ENCODE measurements around the gene CYP39A1.

The CYP39A1 gene

DNA sequence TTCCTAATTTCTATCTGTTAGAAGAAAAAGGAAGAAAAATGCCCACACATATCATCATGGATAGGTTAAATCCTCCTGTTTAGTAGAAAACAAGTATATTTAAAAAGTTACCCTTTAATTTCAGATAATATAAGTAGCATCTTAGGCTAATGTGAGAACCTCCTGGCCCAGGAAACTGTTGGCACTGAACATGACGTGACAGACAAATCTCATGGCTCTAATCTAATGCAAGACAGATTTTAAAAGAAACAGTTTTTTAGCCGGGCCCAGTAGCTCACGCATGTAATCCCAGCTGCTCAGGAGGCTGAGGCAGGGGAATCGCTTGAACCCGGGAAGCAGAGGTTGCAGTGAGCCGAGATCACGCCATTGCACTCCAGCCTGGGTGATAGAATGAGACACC, 22.9 kb downstream of the CYP39A1 start:
- Mint-ChIP-seq H3K36me3 (ENCODE audit: low read depth) (no peaks in the 10 kb centered on the region), H3K4me3 (no peak overlapping the region), H3K27ac (no peak overlapping the region), H3K9me3 (no peaks in the 10 kb centered on the region), H3K27me3 (ENCODE audit: low read depth) (peaks cover 10% of the 10 kb centered on the region), H3K4me1 (ENCODE audit: low read depth) (peaks cover 4% of the 10 kb centered on the region)

DNA sequence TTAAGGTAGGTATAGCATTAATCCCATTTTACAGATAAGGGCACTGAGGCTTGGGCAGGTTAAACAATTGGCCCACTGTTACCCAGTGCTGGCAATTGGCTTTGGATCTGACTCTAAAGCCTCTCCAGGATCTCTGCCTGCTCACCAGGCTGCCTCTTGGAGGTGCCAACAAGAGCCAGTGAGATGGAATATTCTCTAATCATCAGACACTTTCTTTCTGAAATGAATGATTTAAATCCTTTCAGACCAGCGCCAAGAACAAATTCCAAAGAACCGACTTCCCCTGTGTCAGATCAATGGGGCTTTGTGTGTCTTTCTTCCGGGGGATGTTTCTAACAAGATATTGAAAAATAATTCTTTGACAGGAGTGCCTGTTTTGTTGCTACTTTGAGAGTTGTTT, 23.6 kb downstream of the CYP39A1 start:
- Mint-ChIP-seq H3K4me1 (ENCODE audit: low read depth) (peaks cover 4% of the 10 kb centered on the region), H3K4me3 (no peak overlapping the region), H3K9me3 (no peaks in the 10 kb centered on the region), H3K27me3 (ENCODE audit: low read depth) (peaks cover 10% of the 10 kb centered on the region), H3K27ac (no peak overlapping the region), H3K36me3 (ENCODE audit: low read depth) (no peaks in the 10 kb centered on the region)

DNA sequence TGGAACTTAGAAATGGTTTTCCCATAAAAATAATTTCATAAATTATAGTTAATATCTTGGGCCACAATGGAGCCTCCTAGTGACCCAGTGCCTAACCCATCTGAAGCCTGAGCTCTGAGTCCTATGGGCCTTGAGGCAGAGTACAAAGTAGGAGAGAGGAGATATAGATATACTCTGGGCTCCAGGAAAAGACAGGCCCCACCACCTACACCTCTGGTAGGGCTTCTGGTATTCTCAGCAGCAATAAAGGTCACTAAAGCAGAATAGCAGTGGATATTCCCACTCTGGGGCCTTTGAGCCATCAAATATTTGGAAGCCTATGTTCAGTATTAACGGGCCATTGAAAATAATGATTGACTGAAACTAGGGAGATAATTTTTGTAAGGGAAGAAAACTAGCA, 24.1 kb downstream of the CYP39A1 start:
- no peaks in the 10 kb centered on the region for H3K9me3 Mint-ChIP-seq
- H3K4me3 Mint-ChIP-seq: no peak overlapping the region
- no peak overlapping the region for H3K27ac Mint-ChIP-seq
- H3K4me1 Mint-ChIP-seq (ENCODE audit: low read depth): peaks cover 4% of the 10 kb centered on the region
- H3K36me3 Mint-ChIP-seq (ENCODE audit: low read depth): no peaks in the 10 kb centered on the region
- peaks cover 10% of the 10 kb centered on the region for H3K27me3 Mint-ChIP-seq (ENCODE audit: low read depth)

DNA sequence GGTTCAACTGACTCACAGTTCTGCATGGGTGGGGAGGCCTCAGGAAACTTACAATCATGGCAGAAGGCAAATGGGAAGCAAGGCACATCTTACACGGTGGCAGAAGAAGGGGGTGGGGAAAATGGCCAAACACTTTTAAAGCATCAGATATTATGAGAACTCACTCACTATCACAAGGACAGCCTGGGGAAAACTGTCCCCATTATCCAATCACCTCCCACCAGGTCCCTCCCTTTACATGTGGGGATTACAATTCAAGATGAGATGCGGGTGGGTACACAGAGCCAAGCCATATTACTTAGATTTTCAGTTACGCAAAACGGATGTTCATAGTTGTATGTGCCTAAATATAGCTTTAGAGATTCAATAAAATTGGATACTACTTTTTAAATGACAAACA, 25.6 kb downstream of the CYP39A1 start:
- Mint-ChIP-seq H3K4me1 (ENCODE audit: low read depth) (peaks cover 4% of the 10 kb centered on the region), H3K36me3 (ENCODE audit: low read depth) (no peaks in the 10 kb centered on the region), H3K27me3 (ENCODE audit: low read depth) (peaks cover 14% of the 10 kb centered on the region), H3K4me3 (no peak overlapping the region), H3K9me3 (no peaks in the 10 kb centered on the region), H3K27ac (no peak overlapping the region)

DNA sequence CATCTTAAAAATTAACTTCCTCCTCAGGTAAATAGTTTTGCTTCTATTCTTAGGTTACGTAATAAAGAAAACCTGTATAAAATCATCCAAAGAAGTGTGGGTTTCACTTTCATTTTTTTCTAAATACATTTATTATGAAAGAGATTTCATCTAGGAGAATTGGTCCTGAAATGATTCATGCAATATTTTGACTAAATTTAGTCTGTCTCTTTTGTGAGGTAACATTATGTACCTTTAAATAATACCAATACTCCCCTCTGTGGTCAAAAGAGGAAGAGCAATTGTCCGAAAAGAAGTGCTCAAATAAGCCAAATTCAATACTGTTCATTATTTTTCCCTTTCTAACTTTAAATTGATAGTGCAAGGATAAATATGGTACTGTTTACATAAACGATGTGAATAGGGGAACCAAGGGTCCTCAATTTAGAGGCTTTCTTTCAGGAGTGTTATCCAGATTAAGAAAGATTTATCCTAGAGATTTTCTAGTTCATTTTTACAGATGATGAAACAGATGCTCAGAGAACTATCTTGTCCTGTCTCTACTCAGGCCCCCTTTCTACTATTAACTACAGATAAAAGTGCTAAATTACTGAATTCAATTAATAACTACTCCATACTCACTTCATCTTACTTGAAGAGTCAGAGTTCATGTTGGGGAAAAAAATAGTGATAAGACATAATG, 26.2 kb downstream of the CYP39A1 start:
- Mint-ChIP-seq H3K4me1 (ENCODE audit: low read depth) (peaks cover 4% of the 10 kb centered on the region), H3K9me3 (no peaks in the 10 kb centered on the region), H3K27me3 (ENCODE audit: low read depth) (peaks cover 14% of the 10 kb centered on the region), H3K4me3 (no peak overlapping the region), H3K27ac (no peak overlapping the region), H3K36me3 (ENCODE audit: low read depth) (no peaks in the 10 kb centered on the region)

DNA sequence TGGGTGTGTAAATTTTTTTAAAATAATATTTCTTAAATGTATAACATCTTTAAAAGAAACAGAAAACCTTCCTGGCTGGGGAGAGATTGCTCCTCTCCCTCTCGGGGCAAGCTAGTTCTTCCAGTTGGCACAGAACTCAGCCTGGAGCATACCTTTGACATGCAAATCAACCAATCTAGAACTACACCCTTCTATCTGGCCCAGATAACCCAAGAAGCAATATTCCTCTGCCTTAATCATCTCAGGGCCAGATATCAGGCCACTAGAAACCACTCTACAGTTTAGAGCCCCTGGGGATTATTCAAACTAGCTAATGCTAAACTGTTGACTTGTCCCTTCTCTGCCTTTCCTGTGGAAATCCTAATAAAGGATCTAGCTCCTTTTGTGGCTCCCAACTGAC, 33.9 kb downstream of the CYP39A1 start:
- Mint-ChIP-seq H3K36me3 (ENCODE audit: low read depth) (no peaks in the 10 kb centered on the region), H3K4me3 (no peak overlapping the region), H3K27ac (no peak overlapping the region), H3K27me3 (ENCODE audit: low read depth) (peaks cover 5% of the 10 kb centered on the region), H3K9me3 (no peaks in the 10 kb centered on the region), H3K4me1 (ENCODE audit: low read depth) (no peaks in the 10 kb centered on the region)

DNA sequence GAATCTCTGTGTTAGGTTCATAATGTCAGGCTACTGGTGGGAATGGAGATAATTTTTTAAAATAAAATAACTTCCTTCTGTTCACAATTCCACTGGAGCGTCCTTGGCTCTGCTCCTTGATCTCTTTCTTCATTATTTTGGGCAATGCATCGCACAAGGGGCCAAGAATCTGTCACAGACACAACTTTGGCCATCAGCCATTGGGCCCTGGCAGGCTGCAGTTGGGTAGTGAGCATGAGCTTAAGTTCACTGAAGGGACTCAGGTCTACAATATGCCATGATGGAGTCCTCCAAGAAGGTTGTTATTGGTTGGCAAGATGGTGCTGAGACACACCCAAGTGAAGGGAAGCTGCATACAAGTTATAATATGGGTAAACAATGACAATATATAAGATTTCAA, 40.0 kb downstream of the CYP39A1 start:
- Mint-ChIP-seq H3K4me1 (ENCODE audit: low read depth) (no peaks in the 10 kb centered on the region), H3K36me3 (ENCODE audit: low read depth) (no peaks in the 10 kb centered on the region), H3K27ac (no peak overlapping the region), H3K4me3 (no peak overlapping the region), H3K27me3 (ENCODE audit: low read depth) (peaks cover 3% of the 10 kb centered on the region), H3K9me3 (no peaks in the 10 kb centered on the region)

DNA sequence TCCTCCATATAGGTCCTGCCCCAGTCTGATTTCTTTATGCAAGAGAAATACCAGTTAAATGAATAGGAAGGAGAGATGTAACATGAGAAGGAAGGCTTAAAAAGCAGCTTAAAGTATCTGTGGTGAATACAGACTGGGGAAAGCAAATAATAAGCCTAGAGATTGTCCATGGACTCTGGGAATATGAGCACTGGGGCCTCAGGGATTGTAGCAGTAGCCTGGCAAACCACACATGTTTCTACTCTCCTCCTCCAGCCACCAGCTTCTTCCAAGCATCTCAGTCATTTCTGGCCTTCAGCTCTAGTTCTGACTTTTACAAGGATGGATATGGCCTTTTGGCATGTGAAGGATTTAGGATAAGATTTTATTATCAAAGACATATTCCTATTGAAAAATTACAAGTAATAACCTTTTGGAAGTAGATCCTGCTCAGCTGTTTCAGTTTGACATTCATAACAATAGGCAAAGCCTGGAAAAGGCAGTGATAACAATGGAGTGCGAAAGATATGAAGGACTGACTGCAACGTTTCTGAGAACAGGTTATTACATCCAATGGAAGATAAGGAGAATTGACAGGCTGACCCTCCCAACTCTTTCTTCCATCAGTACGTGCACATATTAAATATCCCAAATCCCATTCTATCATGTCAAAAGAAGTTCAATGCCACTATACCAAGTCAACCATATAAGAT, 41.6 kb downstream of the CYP39A1 start:
- Mint-ChIP-seq H3K9me3 (no peaks in the 10 kb centered on the region), H3K4me1 (ENCODE audit: low read depth) (no peaks in the 10 kb centered on the region), H3K27ac (no peak overlapping the region), H3K27me3 (ENCODE audit: low read depth) (peaks cover 3% of the 10 kb centered on the region), H3K4me3 (no peak overlapping the region), H3K36me3 (ENCODE audit: low read depth) (no peaks in the 10 kb centered on the region)

DNA sequence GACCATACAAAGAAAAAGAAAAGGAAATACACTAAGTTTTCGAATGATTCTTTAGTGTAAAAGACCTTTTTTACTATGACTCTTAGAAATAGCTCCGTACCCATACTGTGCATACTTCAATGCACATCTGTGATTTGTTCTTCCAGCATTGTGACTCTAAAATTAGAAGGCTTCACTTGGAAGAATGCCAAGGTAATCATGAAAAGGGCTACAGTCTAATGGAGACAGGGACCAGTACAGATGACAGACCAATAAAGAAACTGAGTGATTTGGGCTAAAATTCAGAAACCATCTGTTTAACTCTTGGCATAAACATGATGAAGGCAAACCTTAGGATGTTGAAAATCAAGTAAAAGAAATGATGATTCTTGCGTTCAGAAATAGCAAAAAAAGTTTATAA, 46.3 kb downstream of the CYP39A1 start:
- Mint-ChIP-seq H3K36me3 (ENCODE audit: low read depth) (no peaks in the 10 kb centered on the region), H3K4me1 (ENCODE audit: low read depth) (no peaks in the 10 kb centered on the region), H3K27ac (no peak overlapping the region), H3K4me3 (no peak overlapping the region), H3K27me3 (ENCODE audit: low read depth) (peaks cover 4% of the 10 kb centered on the region), H3K9me3 (no peaks in the 10 kb centered on the region)

DNA sequence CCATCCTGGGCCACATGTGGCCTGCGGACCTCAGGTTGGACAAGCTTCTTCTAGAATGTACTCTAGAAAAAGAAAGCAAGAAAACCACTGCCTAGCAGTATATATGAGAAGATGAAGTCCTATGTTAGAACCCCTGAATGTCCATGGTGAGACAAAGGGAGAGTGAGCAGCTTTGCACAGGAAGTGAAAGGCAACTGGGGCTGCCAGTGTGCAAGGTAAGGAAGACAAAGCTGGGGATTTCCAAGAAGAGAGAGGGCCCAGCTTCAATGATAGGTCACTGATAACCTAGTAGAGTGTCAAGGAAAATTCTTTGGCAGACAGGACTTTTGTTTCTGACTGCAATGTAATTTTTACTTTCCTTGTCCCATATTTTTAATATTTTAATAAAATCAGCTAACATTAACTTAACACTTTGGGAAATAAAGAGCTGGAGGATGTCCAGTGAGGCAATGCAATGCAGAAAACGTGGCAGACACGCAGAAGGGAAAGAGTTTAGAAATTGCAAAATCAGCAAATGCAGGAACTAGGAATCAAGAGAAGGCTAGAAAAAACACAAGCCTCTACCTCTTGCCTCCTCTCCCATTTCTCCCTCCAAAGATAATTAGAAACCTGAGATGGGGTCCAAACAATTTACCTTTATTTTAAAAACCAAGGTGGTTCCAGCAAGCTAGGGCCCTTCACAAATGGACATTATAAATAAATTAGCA, 47.4 kb downstream of the CYP39A1 start:
- Mint-ChIP-seq H3K4me1 (ENCODE audit: low read depth) (no peaks in the 10 kb centered on the region), H3K27ac (no peak overlapping the region), H3K9me3 (no peaks in the 10 kb centered on the region), H3K27me3 (ENCODE audit: low read depth) (peaks cover 4% of the 10 kb centered on the region), H3K36me3 (ENCODE audit: low read depth) (no peaks in the 10 kb centered on the region), H3K4me3 (no peak overlapping the region)

DNA sequence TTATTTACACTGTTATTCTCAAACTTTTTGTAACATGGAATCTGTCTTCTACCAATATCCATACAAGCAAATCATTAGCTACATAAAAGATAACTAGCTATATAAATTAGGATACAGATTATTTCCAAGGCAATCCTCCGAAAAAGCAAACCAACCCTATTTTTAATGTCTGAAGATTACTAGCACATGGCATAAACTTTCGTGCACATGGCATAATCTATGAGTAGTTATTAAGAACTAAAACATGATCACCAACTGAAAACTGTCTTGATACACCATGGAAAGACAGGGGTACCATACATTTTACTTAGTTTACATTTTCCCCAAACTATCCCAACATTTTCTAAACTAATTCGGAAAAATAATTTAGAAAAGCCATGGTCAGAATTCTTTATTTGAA, 54.4 kb downstream of the CYP39A1 start:
- Mint-ChIP-seq H3K4me3 (no peak overlapping the region), H3K27ac (no peak overlapping the region), H3K36me3 (ENCODE audit: low read depth) (no peaks in the 10 kb centered on the region), H3K9me3 (no peaks in the 10 kb centered on the region), H3K4me1 (ENCODE audit: low read depth) (no peaks in the 10 kb centered on the region), H3K27me3 (ENCODE audit: low read depth) (no peaks in the 10 kb centered on the region)

DNA sequence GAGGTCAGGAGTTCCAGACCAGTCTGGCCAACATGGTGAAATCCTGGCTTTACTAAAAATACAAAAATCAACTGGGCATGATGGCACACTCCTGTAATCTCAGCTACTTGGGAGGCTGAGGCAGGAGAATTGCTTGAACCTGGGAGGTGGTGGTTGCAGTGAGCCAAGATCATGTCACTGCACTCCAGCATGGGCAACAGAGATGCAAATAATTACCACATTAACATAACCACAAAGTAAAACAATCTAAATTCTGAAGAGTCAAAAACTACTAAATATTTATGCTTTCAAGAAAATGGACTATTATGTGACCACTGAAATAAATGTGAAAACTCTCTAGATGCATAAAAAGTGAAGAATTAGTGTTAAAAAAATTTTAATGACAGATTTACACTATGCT, 59.9 kb downstream of the CYP39A1 start:
- Mint-ChIP-seq H3K36me3 (ENCODE audit: low read depth) (no peaks in the 10 kb centered on the region), H3K4me3 (no peak overlapping the region), H3K27me3 (ENCODE audit: low read depth) (no peaks in the 10 kb centered on the region), H3K9me3 (no peaks in the 10 kb centered on the region), H3K27ac (no peak overlapping the region), H3K4me1 (ENCODE audit: low read depth) (no peaks in the 10 kb centered on the region)

DNA sequence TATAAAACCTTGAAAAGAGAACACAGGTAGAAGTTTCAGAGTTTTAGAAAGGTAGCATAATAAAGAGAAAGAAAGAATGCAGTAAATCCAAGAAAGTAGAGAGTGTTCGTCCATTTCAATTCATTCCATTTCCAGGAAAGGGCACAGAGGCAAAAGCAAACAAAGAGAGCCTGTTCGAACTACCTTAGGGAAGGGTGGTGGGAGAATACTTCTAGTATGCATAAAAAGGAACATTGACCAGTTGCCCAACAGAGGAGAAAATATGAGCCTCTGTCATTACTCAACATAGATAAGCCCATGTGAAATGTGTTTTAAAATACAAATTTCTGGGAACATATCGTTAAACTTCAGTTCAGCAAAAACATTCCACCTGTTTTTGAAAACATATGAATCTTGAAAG, 60.6 kb downstream of the CYP39A1 start:
- no peaks in the 10 kb centered on the region for H3K4me1 Mint-ChIP-seq (ENCODE audit: low read depth)
- H3K9me3 Mint-ChIP-seq: no peaks in the 10 kb centered on the region
- no peak overlapping the region for H3K27ac Mint-ChIP-seq
- H3K27me3 Mint-ChIP-seq (ENCODE audit: low read depth): no peaks in the 10 kb centered on the region
- H3K36me3 Mint-ChIP-seq (ENCODE audit: low read depth): no peaks in the 10 kb centered on the region
- H3K4me3 Mint-ChIP-seq: no peak overlapping the region

DNA sequence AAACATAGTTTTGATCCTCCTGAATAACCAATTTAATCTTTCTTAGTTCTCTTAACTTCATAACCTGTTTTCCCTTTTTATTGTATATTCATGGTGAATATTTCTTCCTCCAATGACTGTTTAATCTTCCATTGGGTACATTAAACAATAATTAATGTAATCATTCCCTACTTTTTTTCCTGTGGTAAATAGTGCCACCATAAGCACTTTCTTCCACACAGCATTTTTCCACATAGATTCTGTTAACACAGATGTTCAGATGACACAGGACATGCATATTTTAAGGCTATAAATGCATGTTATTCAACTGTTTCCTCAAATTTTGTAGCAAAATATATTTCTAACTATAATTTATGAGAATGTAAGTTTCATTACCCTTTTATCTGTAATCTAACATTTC, 61.9 kb downstream of the CYP39A1 start:
- H3K4me1 Mint-ChIP-seq (ENCODE audit: low read depth): no peaks in the 10 kb centered on the region
- H3K9me3 Mint-ChIP-seq: no peaks in the 10 kb centered on the region
- no peaks in the 10 kb centered on the region for H3K36me3 Mint-ChIP-seq (ENCODE audit: low read depth)
- no peak overlapping the region for H3K4me3 Mint-ChIP-seq
- no peaks in the 10 kb centered on the region for H3K27me3 Mint-ChIP-seq (ENCODE audit: low read depth)
- no peak overlapping the region for H3K27ac Mint-ChIP-seq

DNA sequence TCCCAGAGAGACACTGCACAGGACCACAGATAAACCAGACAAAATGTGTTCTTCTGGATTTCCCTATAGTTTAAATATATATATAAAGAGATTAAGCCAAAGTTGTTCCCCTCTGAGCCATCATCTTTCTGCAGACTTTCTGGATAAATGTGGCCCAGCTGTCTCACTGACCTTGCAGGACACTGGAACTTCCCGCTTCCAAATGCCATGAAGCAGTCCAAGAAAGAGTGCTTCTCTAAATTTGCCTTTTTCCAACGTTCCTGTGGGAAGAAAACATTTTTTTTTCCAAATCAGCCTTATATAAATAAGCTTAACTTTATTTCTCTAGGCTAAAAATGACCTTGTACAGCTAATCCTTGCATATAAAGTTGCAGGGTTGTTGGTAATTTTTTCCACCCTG, 65.7 kb downstream of the CYP39A1 start:
- H3K36me3 Mint-ChIP-seq (ENCODE audit: low read depth): no peaks in the 10 kb centered on the region

More for the DNA sequence above, 65.7 kb downstream of the CYP39A1 start:
- no peak overlapping the region for H3K4me3 Mint-ChIP-seq
- H3K4me1 Mint-ChIP-seq (ENCODE audit: low read depth): no peaks in the 10 kb centered on the region
- H3K27me3 Mint-ChIP-seq (ENCODE audit: low read depth): no peaks in the 10 kb centered on the region
- H3K9me3 Mint-ChIP-seq: no peaks in the 10 kb centered on the region
- H3K27ac Mint-ChIP-seq: no peak overlapping the region

Data from T-helper 1 cell treated with Interleukin-12 subunit alpha and Interleukin-12 subunit beta and Interleukin-4 antibody, amounts not matched to agents 30 μg/mL and 1 μg/mL, for 36 hours (primary cell).